Measurements from ENCODE around the gene PLPPR2. TPM values are rescaled to one million over a fixed set of nuclear protein-coding genes. Genes with fewer than 3 reads are reported as not detected.

PLPPR2 gene
- total RNA-seq, 1 donor from 2014 or later, result 72.3 TPM

DNA sequence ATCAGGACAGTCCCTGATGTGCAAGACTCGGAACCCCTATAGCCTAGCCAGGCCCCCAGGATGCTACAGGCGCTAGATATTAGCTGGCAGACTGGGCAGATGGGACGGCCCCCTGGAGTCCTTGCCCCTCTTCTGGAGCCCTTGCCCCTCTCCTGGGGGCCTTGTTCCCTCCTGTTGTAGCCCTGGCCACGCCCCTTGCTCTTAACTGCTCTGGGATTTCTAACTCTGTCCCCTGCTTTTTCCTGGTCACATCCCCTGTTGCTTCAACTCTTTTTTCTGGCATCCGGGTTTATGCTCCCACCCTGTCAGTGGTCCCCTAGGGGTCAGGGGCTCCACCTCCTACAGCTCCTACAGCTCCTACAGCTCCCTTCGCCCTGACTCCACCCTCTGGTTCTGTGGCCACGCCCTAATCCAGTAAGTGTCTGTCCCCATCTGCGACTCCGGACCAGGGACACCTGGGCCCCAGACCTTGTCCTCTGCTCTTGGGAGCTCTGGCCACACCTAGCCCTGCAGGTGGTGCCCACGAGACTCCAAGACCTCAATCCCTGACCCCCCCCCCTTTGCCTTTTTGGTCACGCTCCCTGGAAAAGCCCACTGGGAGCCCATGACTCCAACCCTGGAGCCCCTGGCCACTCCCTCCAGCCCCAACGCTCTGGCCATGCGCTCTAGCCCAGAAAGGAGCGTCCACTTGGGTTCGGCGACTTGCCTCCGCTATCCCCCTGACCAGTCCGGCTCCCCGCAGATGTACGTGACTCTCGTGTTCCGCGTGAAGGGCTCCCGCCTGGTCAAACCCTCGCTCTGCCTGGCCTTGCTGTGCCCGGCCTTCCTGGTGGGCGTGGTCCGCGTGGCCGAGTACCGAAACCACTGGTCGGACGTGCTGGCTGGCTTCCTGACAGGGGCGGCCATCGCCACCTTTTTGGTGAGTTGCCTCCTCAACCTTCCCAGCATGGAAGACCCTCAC is 6.8 kb downstream of the PLPPR2 start:
- DNase-seq (ENCODE audit: low spot score), result no peak
- H3K4me1 Mint-ChIP-seq (ENCODE audit: low read depth), result peaks cover 2% of the 10 kb centered on the region
- no peaks in the 10 kb centered on the region for H3K9me3 Mint-ChIP-seq (ENCODE audit: low read depth)
- TF ChIP-seq, protein P1, sequence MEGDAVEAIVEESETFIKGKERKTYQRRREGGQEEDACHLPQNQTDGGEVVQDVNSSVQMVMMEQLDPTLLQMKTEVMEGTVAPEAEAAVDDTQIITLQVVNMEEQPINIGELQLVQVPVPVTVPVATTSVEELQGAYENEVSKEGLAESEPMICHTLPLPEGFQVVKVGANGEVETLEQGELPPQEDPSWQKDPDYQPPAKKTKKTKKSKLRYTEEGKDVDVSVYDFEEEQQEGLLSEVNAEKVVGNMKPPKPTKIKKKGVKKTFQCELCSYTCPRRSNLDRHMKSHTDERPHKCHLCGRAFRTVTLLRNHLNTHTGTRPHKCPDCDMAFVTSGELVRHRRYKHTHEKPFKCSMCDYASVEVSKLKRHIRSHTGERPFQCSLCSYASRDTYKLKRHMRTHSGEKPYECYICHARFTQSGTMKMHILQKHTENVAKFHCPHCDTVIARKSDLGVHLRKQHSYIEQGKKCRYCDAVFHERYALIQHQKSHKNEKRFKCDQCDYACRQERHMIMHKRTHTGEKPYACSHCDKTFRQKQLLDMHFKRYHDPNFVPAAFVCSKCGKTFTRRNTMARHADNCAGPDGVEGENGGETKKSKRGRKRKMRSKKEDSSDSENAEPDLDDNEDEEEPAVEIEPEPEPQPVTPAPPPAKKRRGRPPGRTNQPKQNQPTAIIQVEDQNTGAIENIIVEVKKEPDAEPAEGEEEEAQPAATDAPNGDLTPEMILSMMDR (IDR thresholded peaks at IDR 0.05), result no peak
- H3K36me3 Mint-ChIP-seq (ENCODE audit: low read depth), result peaks cover 31% of the 10 kb centered on the region
- no peaks in the 10 kb centered on the region for H3K27me3 Mint-ChIP-seq (ENCODE audit: low read depth)
- H3K27ac Mint-ChIP-seq (ENCODE audit: unreplicated experiment), result no peak overlapping the region
- no peak overlapping the region for H3K4me3 Mint-ChIP-seq (ENCODE audit: unreplicated experiment)

DNA sequence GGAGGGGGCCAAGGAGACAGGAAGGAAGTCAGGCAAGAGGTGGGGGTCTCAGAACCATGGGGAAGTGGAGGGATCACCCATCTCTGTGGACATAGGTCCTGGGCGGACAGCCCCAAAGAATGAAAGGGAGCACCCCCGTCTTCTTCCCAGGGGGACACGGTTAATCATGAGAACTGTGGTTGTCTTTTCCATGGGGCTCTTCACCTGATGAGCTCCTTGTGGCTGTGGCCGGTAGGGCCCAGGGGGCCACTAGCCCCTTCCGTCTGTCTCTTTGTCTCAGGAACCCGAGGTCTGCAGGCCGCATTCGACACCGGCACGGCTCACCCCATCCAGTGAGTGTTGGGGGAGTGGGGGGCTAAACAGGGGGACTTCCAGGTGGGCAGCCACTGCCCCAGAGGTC is 8.6 kb downstream of the PLPPR2 start:
- TF ChIP-seq, protein P1 (IDR thresholded peaks at IDR 0.05), result no peak
- Mint-ChIP-seq H3K27ac (ENCODE audit: unreplicated experiment) (no peak overlapping the region), H3K4me1 (ENCODE audit: low read depth) (no peaks in the 10 kb centered on the region), H3K9me3 (ENCODE audit: low read depth) (no peaks in the 10 kb centered on the region), H3K36me3 (ENCODE audit: low read depth) (peaks cover 24% of the 10 kb centered on the region), H3K4me3 (ENCODE audit: unreplicated experiment) (no peak overlapping the region), H3K27me3 (ENCODE audit: low read depth) (no peaks in the 10 kb centered on the region)
- no peak for DNase-seq (ENCODE audit: low spot score)

DNA sequence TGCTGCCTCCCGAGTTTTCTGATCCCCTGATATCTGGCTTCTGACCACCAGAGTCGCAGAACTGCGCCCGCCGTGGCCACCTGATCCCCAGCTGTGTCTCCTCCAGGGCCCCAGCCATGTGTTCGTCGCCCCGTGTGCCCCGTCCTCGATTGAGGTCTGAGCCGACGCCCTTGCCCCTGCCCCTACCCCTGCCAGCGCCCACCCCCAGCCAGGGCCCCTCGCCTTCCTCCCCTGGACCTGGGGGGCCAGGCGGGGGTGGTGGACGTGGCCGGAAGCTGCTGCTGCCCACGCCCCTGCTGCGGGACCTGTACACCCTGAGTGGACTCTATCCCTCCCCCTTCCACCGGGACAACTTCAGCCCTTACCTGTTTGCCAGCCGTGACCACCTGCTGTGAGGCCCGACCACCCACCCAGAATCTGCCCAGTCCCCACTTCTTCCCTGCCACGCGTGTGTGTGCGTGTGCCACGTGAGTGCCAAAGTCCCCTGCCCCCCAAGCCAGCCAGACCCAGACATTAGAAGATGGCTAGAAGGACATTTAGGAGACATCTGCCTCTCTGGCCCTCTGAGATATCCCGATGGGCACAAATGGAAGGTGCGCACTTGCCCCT is 9.2 kb downstream of the PLPPR2 start:
- Mint-ChIP-seq H3K9me3 (ENCODE audit: low read depth) (no peaks in the 10 kb centered on the region), H3K36me3 (ENCODE audit: low read depth) (peaks cover 19% of the 10 kb centered on the region), H3K27ac (ENCODE audit: unreplicated experiment) (no peak overlapping the region), H3K27me3 (ENCODE audit: low read depth) (no peaks in the 10 kb centered on the region), H3K4me3 (ENCODE audit: unreplicated experiment) (no peak overlapping the region), H3K4me1 (ENCODE audit: low read depth) (no peaks in the 10 kb centered on the region)
- DNase-seq (ENCODE audit: low spot score), result no peak
- TF ChIP-seq, protein P1 (IDR thresholded peaks at IDR 0.05), result no peak

DNA sequence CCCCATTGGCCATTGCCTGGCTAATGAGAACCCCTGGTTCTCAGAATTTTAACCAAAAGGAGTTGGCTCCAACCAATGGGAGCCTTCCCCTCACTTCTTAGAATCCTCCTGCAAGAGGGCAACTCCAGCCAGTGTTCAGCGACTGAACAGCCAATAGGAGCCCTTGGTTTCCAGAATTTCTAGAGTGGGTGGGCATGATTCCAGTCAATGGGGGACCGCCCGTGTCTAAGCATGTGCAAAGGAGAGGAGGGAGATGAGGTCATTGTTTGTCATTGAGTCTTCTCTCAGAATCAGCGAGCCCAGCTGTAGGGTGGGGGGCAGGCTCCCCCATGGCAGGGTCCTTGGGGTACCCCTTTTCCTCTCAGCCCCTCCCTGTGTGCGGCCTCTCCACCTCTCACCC is 9.7 kb downstream of the PLPPR2 start:
- peaks cover 15% of the 10 kb centered on the region for H3K36me3 Mint-ChIP-seq (ENCODE audit: low read depth)
- DNase-seq (ENCODE audit: low spot score), result no peak
- H3K4me3 Mint-ChIP-seq (ENCODE audit: unreplicated experiment), result no peak overlapping the region
- no peaks in the 10 kb centered on the region for H3K27me3 Mint-ChIP-seq (ENCODE audit: low read depth)
- no peaks in the 10 kb centered on the region for H3K9me3 Mint-ChIP-seq (ENCODE audit: low read depth)
- no peaks in the 10 kb centered on the region for H3K4me1 Mint-ChIP-seq (ENCODE audit: low read depth)
- H3K27ac Mint-ChIP-seq (ENCODE audit: unreplicated experiment), result no peak overlapping the region
- TF ChIP-seq, protein P1 (IDR thresholded peaks at IDR 0.05), result no peak

DNA sequence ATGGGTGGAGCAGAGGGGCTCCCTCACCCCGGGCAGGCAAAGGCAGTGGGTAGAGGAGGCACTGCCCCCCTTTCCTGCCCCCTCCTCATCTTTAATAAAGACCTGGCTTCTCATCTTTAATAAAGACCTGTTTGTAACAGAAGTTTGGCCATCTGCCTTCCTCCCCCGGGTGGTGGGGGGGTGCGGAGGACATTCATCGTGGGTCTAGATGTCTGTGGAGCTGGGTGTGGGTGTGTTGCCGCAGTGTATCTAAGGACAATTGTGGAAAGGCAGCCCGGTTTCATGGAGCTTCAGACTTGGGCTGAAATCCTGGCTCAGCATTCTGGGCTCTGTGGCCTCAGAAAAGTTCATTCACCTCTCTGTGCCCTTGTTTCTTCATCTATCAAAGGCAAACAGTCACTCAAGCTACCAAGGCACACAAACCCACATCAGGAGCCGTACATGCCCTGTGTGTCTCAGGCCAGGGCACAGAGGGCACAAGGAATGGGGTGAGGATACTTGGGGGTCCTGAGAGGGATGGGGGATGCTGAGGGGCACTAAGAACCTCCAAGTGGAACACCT is 10.4 kb downstream of the PLPPR2 start:
- Mint-ChIP-seq H3K9me3 (ENCODE audit: low read depth) (no peaks in the 10 kb centered on the region), H3K27ac (ENCODE audit: unreplicated experiment) (no peak overlapping the region), H3K4me1 (ENCODE audit: low read depth) (no peaks in the 10 kb centered on the region), H3K4me3 (ENCODE audit: unreplicated experiment) (no peak overlapping the region), H3K27me3 (ENCODE audit: low read depth) (no peaks in the 10 kb centered on the region), H3K36me3 (ENCODE audit: low read depth) (peaks cover 15% of the 10 kb centered on the region)
- TF ChIP-seq, protein P1 (IDR thresholded peaks at IDR 0.05), result no peak
- no peak for DNase-seq (ENCODE audit: low spot score)
